NCI-H1105 (cell line): ENCODE data around the gene TNC.

Experiments used
- DNase-seq: peaks from one replicate; lab custom pipeline; 2025; lab: John Stamatoyannopoulos, UW

Gene TNC

DNA sequence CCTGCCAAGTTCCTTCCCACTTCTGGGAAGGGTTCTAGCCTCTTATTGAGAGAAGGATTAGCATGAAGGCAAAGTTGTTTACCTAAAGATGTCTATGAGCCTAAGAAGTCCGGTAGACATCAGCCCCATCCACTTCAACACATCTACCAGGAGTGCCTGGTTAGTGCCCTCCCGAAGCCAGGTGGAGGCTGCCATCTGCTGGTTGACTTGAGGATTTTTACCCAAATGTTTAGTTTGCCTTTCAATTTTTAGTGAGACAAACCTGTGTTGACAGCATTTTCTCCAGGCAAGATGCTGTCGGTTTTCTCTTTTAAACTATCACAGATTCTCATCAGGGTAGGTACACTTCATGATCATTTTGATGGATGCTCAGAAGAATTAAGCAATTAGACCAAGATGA, 104.0 kb downstream of the TNC start:
- peak; percentile 58 for DNase-seq

DNA sequence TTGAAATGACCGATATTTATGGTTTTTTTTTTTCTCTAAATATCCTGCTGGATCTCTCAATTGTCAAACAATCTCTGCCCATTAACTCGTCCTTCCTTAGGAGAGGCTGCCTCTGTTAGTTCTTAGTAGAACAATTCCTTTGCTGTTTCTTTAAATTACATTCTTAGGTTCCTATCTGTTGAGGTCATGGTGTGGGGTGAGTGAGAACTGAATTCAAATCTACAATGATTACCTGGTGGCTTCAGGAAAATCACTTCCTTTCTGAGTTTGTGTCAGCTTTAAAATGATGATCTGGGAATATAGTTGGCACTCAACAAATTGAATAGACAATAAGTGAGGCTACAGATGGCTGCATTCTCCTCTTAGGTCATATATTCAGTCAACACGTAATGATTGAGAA, 105.5 kb downstream of the TNC start:
- DNase-seq = no peak

DNA sequence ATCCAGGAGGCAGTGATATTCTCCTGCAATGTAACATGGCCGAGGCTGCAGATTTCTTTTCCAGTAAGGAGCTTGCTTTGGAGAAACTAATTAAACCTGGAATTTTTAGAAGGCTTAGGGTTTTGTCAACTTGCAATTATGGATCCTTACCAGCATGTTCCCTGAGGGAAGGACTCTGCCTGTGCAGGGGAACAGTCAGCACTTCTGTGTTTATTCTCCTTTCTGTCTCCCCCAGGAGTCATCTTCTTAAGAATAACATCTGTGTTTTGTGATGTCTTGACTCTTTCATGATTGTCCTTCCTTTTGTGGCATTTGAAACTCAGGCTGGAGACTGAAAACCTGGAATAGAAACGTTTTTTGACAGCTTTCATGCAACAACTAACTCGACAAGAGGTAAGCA, 107.1 kb downstream of the TNC start:
- no peak for DNase-seq

DNA sequence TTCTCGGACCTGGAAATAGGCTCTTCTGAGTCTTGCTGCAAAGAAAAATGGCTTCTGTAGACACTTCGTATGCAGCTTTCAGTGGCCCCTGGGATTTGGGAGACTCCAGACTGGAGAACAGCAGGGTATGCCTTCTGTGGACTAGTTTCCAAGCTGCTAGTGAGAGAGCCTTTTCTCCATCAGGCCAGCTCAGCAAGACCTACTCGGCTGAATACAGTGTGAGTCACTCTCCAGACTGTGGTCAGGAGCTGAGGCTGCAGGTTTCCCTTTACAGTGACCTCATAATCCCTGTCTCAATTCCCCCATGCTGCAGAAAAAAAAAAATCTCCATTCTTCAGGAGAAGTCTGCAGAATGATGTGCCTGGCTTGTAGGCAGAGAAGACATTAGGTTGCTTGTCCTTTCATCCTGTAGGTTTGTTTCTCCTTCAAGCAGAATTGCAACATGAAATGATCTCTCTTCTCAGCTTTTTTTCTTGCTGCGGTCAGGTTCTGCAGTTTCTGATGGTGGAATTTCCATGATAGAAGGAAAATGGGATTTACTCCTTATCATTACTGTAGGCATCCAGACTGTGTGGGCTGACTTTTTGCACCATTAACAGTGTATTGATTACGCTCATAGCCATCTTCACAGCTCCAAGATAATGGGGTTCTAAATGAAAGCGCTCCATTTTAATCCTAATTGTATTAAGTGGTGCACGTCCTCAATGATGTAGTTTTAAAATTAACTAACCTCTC, 109.3 kb downstream of the TNC start:
- no peak for DNase-seq

DNA sequence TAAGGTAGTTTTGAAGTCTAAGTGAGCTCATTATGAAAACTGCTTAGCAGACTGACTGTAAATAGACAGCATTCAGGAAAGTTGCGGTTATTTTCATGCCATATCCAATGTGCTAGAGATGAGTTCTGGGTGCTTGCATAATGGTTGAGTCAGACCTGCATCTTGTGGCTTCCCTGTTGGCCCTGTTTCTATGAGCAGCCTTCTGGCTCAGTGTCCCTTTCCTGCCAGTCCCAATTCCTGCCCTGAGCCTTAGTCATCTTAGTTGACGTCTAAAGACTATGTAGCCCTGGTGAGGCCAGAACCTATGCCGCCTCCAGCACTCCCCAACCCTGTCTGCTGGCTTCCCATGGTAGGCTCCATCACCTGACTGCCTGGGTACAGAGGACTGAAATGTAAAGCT, 111.3 kb downstream of the TNC start:
- no peak for DNase-seq

DNA sequence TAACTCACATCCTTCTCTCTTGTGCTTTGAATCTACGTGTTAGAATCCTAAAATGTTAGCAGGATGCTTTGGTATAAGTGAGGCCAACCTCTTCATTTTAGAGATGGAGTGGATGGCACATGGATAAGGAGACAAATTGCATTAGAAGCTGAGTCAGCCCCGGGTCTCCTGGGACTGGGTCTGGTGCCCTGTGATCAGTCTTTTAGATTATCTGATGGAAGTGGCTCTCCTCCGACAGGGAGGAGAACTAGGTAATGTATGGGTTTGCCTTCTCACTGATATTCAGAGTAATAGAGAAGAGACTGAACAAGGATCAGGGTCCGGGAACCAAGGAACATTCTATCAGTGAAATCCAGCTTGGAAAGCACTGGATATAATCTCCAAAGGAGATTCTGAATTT, 112.6 kb downstream of the TNC start:
- DNase-seq = no peak

DNA sequence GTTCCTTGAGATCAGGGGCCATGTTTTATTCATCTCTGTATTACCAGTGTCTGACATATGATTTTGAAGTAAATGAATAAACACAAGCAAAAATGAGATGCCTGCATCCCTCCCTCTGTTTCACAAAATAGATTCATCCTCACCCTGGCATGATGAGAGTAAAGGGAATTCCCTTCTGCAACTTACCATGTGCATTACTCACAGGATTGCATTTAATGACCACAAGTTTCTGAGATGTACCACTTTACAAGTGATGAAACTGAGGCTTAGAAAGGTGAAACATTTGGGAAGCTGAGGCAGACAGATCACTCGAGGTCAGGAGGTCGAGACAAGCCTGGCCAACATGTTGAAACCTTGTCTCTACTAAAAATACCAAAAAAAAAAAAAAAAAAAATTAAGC, 113.4 kb downstream of the TNC start:
- no peak for DNase-seq

DNA sequence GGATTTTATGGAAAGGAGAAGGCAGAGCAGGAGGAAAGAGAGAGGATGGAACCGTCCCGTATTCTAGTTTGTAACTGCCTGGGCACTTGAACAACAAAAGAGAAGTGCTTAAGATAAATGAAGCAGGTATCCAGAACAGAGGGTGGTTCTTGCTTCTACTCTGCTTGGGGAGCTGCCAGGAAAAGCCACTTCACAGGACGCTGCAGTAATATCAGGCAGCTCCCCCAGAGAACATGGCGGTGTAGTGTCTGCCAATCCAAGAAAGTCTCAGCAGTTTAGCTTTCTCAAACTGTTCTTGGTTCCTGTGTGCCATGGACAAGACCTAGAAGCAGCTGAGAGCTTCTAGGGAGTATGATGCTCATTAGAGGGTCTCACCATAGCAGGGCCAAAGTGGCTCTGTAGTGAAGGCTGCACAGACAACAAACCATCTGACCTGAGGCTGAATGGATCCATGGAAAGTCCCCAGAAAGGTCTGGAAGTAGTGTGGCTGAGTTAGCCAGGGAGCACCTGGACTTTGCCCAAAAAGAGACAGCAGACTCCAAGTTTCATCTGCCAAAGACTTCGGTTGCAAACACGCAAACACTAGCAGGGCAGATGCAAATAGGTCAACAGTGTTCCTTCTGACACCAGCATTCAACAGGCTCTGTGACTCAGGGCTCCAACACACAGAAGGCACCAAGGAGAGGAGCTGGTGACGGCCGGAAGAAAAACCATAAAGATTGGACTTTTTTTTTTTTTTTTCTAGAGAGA, 115.4 kb downstream of the TNC start:
- DNase-seq = peak; percentile 33

DNA sequence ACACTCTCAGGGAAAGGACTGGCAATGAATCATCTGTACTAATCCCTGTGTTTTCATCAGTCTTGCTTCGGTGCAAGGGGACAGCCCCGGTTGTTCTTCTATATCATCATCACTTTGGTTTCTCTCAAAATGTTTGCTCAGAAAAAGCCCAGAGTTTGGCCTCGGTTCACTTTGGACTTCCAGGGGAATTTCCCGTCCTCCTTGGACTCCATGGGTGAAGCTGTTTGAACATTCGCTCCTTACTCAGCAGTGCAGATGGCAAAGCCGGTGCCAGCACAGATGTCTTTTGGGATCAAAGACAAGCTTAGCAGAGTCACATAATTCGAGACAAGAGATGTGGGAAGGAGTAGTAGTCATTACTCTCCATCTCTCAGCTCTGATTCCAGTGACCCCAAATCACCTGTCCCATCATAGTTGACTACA, 117.7 kb downstream of the TNC start:
- DNase-seq = no peak

DNA sequence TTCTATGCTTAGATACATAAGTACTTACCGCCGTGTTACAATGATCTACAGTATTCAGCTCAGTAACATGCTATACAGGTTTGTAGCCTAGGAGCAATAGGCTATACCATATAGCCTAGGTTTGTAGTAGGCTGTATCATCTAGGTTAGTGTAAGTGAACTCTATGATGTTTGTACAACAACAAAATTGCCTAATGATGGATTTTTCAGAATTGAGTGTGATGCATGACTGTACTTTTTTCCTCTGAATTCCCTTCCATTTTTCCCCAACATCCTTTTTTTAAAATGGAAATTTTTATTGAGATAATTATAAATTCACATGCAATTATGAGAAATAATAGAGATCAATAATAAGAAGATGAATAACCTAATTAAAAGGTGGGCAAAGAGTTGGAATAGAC, 119.6 kb downstream of the TNC start:
- no peak for DNase-seq

DNA sequence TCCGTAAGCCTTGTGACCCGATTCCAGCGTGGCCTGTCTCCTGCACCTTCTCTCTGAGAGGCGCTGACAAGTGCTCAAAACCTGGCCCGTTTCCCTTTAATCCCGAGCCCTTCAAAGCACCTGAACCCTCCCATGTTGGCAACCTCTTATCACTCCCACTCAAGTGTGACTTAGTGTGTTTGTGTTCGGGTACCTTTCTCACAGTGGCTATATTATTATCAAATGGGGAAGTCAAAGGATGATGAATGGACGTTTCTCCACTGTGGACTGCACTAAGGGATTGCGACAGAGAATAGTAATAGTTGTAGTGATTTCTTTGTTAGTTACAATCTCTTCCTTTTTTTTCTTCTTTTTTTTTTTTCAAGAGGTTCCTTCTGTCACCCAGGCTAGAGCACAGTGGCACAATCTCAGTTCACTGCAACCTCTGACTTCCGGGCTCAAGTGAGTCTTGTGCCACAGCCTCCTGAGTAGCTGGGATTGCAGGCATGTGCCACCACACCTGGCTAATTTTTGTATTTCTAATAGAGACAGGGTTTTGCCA, 122.2 kb downstream of the TNC start:
- DNase-seq = no peak

DNA sequence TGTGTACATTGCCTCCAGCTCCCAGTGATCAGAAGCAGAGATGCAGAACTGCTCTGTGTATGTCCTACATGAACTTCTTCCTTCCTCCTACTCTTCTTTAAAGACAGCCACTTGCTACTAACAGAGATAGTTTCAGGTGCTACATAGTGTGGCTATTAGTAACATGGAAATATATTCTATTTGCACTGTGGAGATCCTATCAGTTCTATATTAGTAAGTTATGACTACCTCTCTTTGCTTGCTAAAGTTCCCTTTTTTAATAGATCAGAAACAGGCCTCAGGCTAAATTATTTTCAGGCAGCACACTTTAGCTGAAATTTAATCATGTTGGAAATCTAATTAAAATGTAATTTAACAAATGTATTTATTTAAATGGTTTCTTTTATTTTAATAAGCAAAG, 123.2 kb downstream of the TNC start:
- DNase-seq = no peak

DNA sequence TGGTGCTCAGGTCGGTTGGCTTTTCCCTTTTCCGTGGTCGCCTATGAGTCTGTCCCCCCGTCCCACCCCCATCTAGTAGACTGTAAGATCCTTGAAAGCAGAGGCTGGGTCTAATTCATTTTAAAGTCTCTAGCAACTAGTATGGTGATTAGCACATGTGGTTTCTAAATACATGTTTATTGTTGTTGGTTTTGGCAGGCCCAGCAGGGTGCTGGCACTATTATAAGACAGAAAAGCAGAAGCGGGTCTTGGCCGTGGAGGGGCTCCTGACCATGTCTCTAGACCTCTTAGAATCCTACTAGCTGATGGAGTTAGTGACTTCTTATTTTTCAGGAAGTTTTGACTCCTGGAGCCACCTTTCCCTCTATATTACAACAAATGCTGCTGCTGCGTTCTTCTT, 126.1 kb downstream of the TNC start:
- no peak for DNase-seq

DNA sequence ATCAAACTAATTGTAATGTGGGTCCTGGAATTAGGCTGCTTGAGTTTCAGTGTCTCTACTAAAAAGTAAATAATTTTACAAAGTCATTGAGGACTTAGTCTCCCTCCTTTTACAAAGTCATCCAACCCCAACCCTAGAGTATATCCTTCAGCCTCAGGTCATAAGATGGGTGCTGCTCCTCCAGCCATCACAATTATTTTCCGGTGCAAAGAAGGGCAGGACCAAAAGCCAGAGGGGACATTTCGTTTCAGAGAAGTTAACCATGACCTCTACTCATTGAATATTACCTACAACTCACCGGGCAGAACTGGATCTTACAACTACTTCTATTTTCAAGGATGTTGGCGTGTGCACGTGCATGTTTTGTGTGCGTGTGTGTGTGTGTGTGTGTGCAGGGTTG, 127.1 kb downstream of the TNC start:
- DNase-seq = no peak

DNA sequence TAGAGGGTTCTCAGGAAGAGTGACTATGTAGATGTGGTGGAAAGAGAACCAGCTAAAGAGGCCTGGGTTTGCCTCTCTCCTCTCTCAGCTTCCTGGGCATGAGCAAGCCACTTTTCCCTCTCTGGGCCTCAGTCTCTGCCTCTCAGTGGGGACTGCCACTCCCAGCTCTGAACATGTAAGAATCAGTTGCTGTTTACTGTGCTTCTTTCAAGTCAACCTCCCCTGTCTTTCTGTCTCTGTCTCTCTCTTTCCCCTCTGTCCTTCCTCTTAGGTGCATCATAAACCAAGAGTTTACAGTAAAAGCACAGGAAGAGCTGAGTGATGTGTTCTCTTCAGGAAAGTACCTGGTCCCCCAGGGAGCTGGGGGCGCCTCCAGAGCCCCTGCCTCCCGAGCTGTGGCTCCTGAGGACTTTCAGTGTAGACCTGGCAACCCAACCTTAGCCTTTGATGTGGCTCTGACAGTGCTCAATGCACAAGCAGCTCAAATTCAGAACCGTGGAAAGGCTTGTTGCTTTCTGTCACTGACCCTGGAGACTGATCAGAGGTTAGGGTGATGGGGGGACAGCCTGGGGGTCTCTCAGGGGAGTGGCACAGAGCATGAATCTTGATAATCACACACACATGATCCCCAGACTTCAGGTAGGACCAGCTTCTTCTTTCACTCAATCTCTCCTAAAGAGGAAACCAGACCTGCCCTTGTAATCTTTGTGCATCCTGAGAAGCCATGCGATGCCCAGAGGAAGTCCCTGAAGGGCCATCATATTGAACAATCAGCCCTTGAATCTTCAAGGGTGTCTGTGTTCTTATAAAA, 128.2 kb downstream of the TNC start:
- DNase-seq = no peak

DNA sequence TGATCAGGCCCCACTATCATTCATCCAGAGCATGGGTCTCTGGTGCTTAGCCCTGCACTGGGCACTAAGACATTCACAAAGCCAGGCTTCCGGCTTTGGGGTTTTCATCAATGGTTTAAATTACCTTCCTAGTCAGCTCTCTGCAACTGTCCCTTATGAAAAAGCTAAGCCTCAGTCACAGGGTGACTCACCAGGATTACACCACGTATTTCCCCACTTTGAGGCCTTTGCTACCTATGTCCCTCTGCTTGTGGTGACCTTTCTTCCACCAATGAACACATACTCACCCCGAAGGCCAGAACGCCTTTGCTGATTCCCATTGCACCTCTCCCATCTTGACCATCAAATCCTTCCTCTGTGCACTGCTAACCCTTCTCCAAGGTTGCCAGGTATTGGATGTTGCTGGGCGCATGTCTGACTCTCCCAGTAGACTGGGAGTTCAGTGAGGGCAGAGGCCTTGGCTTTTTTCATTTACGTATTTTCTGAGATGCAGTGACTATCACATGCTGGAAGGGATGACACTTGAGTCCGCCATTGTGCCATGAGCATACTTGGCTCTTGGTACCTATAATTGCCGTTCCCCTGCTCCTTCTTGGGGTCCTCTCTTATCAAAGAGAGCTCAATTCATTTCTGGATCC, 128.9 kb downstream of the TNC start:
- DNase-seq = no peak

DNA sequence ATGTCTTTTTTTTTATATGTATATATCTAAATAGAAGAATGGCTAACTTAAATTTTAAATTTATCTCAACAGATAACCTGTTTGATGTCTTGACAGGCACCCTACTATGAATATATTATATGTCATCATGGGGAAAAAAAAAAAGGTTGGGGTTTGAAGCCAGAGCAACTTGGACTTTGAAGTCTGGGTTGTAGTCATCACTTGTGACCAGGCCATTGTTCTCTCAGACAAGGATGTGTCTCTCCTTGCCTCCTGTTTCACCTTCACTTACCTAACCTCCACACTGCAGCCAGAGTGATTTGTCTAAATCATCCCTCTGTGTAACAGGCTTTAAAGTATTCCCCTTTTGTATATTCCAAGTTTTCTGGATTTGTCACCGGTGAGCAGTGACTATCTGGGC, 130.8 kb downstream of the TNC start:
- no peak for DNase-seq

DNA sequence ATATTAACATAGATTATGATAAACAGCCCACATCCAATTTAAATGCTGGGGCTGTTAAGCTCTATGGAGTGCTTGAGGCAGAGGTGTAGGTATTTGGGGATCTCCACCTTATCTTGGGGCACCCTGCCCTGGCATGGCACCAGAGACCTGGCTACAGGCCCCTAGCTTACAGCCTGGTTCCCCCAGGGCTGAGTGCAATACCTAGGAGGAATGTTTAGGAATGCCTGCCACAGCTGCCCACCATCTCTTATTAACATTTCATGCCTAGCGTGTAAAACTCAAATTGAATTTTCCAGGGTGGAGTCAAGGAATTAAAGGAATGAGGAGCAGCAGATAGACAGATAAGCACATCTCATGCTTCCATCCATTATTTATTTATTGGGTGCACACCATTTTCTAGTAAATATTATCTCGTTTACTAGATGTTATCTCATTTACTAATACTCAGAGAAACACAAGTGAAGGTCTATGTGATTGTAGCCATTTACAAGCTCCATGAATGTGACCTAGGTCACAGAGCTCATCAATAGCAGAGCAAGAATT, 131.9 kb downstream of the TNC start:
- no peak for DNase-seq

DNA sequence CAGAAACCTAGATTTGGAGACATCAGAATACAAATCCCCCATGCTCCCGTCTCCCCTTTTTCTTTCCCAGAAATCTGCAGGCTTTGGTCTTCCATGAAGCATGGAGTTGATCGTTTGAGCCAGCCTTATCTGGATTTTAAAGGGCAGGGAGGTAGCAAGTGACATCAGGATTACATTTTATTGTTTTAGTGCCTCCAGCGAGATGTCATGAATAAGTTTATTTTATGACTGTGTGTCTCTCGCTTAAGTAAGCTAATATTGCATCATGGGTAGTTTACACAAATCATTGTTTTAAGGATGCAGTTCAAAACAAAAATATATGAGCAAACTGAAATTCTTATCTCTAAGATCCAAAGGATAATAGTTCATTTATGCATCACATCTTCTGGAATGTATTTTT, 136.9 kb downstream of the TNC start:
- DNase-seq = no peak

DNA sequence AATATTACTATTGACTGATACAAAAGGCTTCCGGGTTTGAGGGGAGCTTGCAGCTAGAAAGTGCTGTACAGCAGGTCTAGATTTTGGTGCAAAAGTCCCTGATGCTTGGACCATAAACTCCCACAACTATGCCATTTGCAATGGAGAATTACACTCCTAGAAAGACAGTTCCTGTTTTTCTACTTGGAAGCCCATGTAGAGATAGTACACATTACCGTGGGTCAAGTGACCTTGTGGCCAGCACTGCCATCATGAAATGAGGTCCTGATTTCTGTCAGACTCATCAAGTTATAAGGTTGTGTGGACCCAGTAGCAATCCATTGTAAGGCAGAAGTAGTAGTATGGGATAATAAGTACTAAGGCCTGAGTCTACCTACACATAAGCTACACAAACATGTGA, 144.7 kb downstream of the TNC start:
- no peak for DNase-seq

DNA sequence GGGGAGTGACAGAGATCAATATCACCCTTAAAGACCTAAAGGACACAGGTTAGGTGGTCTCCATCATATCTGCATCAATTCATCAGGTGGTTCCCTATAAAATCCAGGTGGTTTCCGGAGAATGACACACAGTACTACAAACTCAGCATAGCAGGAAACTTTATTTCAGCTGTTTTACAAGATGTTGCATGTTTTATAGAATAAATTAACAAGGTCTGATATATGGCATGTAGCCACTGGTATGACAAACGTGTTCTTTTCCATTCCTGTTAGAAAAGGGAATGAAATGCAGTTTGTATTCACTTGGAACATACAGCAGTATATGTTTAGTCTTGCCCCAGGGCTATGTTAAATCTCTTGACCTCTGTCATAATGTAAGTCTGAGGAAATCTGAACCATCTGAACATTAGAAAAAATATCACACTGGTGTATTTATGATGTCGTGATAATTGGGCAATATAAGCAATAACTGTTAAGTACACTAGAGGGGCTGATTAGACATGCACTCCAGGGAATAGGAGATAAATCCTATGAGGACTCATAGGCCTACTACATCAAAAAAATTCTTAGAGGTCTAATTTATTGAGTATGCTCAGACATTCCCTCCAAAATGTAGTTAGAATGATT, 145.3 kb downstream of the TNC start:
- DNase-seq = no peak
